ENCODE data around the gene CNOT8. TPM values are rescaled to one million over a fixed set of nuclear protein-coding genes. Genes with fewer than 3 reads are reported as not detected.
"Not testable (repeated sequence)": the region's sequence is repeated elsewhere in the genome, so short reads cannot be mapped to it uniquely, and the experiment has no call there.

Gene CNOT8
- total RNA-seq, 1 donor from 2014 or later: 82.1 TPM

GRCh38 chr5:154905601-154906000 is 47.2 kb downstream of the CNOT8 start:
- intact Hi-C loops (cut with micrococcal nuclease): not testable (repeated sequence)

- intact Hi-C loops (cut with micrococcal nuclease): no loop called here
Measured at GRCh38 chr5:154916874-154917273, 58.4 kb downstream of the CNOT8 start.

GRCh38 chr5:154917757-154918156 is 59.3 kb downstream of the CNOT8 start:
- intact Hi-C loops (cut with micrococcal nuclease): no loop called here

- intact Hi-C loops (cut with micrococcal nuclease): no loop called here
Measured at GRCh38 chr5:154923441-154924430, 65.3 kb downstream of the CNOT8 start.

Other genes with a start within 250 kb of the CNOT8 start
- 239 and 240 TPM in 2 replicates for gene LARP1, start 103.2 kb upstream of the CNOT8 start, total RNA-seq
- not detected in 2 replicates for gene FAXDC2, start 8.0 kb upstream of the CNOT8 start, total RNA-seq
- 18.4 and 23.3 TPM in 2 replicates for gene GEMIN5, start 79.6 kb downstream of the CNOT8 start, total RNA-seq
- gene MRPL22, start 82.4 kb downstream of the CNOT8 start, total RNA-seq: 51.9 and 60.5 TPM in 2 replicates
- 0.05 and 0.07 TPM in 2 replicates for gene KIF4B, start 155.1 kb downstream of the CNOT8 start, total RNA-seq